SH-SY5Y (cell line): ENCODE results near the gene GNG7.

ENCODE experiments used
- GATA2 ChIP-seq: IDR thresholded peaks from 2 replicates; pipeline ENCODE4 v1.6.1; 2011; ENCODE audit warnings: mild to moderate bottlenecking, low read depth, low read length
- GATA3 ChIP-seq: IDR thresholded peaks from 2 replicates; pipeline ENCODE4 v1.6.1; 2011; ENCODE audit warnings: low read depth, mild to moderate bottlenecking, low read length, moderate library complexity

DNA sequence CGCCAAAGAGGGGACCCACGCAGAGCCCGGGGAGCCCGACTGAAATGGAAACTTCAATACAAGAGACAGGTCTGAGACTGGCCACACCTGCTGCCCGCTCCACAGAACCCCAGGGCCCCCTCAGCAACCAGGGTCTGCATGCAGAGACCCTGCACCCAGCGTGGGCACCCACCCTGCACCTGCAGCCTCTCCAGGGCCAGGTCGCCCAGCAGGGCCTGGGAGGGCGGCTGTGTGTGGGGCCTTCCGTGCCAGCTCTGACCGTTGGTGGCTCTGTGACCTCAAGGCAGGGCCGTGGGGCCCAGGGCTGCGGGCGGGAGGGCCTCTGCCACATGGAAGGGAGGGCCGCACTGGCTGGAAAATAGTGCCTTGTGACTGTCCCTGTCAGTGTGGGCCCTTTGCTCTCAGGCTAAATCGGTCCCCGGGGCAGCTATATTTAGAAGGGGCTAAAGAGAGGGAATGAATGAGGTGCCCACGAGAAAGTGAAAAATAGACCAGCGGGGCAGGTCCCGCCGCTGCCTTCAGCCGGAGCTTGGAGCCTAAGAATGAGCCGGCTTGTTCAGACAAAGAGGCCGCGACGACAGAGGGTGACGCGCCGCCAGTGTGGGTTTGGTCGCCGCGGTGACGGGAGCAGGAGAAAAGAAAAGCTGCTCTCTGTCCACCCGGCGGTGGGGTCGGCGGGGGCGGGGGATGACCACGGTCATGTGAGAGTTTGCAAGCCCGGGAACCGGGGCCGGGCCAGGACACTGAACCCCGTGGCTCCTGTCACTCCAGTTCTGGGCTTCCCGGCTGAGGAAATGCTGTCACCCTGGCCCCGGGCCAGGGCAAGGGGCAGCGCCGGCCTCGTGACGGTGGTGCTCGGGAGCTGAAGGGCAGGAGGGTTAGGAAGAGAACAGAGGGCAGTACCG, 156.1 kb downstream of the GNG7 start:
- no peak for TF ChIP-seq GATA2
- no peak for TF ChIP-seq GATA3
